HT-29 (cell line): Measurements from ENCODE around the gene TRIM47. TPM values are rescaled to one million over a fixed set of nuclear protein-coding genes. Genes with fewer than 3 reads are reported as not detected.

ENCODE experiments used
- DNase-seq: peaks from one replicate; pipeline ENCODE4 v3.0.0-alpha.2; 2015; ENCODE audit warnings: low spot score
- total RNA-seq: library from RNA; depleted of rRNA; stranded (reverse); fragments of >200 nt; shearing (Covaris generic); gene quantifications from 2 replicates; pipeline ENCODE4 v1.2.3, GENCODE V29; 2014

The TRIM47 gene
- total RNA-seq, 1 experiment from 2014 or later = 69.5 TPM

DNA sequence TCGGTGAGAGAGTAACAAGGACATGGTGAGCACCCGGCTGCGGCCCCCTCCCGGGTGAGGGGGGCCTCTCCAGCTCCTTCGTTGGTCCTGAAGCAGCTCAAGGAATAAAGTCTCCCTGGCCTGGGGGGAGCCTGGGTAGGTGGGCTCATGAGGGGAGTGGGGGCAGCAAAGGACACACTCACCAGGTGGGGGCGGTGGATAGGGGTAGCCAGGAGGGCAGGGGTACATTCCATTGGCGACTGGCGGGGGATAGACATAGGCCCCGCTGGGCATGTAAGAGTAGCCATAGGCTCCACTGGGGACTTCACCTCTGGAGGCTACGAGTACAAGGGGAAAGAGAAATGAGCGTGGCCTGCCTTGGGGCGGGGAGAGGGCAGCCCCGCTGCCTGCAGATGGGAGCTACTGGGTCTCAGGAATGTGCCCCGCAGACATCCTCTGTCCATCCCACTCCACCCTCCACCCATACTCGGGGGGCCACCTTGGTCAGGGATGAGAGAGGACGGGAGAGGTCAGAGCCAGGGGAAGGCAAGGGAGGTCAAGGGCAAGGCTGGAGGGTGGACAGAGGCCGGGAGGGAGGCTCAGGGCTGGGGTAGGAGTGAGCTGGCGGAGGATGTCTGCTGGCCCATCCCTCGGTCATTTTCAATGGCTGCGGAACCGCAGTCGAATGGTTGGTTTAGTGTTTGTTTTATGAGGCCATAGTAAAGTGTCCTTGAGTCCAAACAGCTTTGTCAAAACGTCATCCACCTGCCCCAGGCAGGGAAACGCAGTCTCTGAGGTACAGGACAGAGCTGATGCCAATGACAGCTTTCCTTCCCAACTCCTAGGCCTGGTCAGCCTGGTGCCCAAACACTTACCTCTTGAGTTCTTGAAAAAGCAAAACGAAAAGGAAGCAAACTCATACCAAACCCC is 30.5 kb downstream of the TRIM47 start:
- peak; percentile 27 for DNase-seq

DNA sequence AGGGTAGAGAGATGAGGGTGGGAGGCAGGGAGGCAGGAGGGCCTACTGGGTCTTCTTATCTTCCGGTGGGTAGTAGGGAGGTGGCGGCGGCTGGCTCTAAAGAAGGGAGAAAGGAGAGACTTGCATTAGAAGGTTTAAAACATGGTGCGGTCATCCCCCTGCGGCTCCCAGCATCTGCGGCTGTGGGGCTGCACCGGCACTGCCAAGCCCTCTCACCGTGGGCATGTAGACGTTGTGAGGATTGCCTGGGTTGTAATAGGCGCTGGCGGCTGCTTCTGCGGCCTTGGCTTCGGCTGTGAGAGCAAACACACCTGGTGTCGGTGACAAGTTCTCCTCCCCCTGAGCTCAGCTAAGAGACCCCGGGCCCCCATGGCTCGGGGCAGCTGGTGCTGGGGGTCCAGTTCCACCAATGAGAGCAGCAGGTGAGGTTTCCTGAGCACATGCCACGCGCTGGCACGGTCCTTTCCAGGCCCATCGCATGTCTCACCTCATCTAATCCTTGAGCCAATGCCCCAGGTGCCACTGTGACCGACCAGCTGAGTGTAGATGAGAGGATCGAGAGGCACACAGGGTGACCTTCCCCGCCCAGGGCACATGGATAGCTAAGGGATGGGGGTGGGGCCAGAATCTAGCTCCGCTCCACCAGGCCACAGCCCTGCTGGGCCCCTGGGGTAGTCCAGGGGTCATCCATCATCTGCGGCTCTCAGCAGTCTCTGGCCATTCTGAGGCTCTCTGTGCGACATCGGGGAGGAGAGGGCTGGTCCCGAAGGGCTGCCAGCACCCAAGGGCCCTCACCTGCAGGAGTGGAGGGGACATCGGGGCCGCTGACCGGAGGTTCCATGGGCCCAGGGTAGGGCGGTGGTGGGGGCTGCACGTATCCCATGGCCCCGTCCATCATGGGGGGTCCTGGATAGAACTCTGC is 31.4 kb downstream of the TRIM47 start:
- DNase-seq = peak; percentile 82

DNA sequence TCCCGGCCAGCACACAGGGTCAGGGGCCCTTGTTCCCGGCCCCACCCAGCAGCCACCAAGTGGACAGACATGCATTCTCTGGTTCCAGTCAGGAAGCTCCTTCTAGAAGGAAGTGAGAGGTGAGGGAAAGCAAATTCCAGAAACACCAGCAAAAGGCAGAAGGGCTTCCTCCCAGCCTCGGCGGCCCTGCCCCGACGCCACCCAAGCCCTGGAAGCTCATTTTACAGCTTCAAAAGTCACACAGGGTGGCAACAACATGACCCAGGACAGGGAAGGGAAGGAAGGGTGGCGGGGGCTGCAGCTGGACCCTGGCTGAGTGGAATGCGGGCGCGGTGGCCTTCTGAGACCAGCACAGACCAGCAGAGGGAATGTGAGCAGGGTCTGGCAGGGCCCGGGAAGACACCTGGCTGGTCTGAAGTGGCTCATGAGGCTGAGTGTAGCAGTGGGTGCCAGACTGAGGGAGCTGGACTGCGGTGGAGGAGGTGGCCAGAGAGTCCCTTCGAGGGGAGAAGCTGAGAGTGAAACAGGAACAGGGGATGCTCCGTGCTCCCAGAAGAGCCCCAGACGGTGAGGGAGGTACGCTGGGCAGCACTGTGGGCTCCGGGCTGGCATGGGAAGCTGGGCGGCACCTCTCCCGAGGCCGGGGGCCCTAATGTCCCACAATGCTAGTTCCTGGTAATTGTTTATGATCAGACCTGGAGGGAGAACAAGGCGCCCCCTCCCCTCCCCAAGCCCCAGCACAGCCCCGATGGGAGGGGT is 32.3 kb downstream of the TRIM47 start:
- peak; percentile 87 for DNase-seq

DNA sequence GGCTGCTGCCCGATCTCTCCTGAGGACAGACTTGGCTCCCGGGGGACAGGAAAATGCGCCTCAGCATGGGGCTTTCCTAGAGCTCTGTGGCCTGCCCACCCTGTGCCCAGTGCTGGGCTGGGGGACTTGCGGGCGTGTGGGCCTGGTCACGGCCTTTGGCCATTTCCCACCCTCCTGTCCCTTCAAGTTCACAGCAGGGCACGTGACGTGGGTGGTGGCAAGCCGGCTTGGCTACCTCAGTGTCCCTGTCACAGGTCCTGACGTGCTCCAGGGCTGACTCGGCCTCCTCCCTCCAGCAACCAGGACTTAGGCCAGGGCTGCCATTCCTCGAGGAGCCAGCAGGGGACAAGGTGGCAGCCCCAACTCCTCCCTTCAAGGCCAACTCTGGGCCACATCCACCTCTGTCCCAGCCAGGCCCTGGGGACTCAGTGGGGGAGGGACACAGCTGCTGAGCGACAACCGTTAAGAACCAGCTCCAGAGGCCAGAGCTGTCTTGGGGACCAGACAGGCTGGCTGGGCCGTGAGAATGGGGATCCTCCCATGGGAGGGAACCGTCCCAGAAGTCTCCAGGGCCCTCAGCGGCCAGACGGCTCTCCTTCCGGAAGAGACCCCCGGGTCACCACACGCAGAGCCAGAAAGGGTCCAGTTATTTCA is 33.2 kb downstream of the TRIM47 start:
- peak; percentile 98 for DNase-seq

DNA sequence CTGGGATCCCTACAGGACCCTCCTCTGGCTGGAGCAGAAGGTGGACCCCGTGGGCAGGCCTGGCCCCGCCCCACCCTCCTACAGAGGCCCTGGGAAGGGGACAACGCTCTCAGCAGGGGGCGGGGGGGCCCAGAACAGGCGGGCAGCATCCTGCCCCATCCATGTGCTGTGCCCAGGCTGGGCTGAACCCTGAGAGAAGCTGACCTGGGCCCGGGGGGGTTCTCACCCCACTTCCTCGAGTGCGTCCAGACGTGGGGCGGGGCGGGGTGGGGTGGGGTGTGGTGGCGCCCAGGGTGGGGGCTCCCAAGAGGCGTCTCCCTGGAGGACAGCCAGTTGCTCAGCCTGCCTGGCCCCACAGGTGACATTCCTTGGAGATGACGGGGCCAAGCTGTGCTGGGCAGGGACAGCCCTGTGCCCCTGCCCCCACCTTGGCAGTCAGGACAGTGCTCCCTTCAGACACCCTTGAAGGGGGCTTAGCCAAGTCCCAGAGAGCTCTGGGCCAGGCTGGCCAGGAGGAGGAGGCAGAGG is 33.8 kb downstream of the TRIM47 start:
- DNase-seq = peak; percentile 95

DNA sequence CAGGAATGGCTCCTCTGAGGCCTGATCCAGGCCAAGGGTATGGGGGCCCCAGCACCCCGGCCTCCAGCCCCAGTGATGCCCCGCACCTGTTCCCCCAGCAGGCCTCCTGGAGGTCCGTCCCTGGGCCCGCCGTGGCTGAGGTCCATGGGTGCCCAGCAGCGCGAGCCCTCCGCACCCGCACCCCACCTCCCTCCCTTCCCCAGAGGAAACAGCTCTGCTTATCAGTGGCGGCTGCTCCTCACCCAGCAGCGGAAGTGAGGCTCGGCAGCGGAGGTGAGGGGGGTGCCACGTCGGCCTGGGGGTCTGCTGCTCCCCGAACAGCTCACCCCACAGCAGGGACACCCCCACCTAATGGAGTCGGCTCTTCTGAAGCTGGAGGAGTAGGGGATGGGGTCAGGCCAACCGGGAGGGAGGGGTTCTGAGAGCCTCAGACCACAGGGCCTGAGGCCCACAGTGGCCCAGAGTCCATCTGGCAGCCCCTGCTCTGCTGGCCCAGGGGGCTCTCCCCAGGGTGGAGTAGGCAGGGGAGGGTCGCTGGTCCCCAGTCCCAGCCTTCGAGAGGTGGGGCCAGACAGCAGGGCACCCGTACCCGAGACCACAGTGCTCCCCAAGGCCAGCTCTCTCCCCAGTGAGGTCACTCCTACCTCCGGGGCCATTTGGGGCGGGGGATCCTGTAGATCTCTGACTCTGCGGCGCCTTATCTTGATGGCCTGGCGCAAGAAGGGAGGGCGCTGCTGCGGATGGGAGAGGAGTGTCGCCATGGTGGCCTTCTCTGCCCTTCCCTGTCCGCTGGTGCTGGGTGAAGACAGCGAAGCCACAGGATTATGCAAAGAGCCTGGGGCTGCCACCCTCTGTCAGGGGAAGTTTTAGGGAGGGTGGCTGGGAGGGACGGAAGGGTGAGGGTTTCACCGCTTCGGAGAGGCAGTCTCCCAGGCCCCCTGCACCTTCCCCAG is 34.5 kb downstream of the TRIM47 start, which contains the start of gene UNC13D:
UNC13D (minus strand) TSS at position 828 of the 953 bp plus-strand sequence; CDS start at position 761, 67 bp downstream.
- peak; percentile 50 for DNase-seq

DNA sequence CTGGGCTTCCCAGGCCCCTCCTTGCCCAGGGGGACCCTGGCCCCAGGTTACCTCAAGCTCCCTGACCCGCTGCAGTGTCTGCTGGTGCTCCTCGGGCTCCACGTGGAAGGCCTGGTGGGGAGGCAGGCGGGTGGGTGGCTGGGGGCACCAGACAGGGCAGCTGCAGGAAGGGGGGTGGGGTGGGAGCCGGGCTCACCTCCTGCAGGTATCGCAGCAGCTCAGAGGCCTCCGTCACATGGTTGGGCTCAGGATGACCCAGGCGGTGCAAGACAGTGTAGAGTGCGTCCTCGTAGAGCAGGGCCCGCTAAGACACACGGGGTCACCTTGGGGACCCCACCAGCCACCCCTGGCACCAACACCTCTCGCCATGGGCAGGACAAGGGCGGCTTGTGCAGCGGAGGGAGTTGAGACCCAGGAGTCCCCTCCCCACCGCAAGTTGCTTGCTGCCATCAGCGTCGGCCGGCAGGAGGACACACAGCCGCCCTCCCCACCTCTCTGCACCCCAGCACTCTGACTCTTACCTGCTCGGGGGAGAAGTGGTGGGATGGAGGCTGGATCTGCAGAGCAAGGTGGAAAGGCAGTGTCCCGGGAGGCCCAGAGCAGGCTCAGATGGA is 35.3 kb downstream of the TRIM47 start:
- DNase-seq = no peak

DNA sequence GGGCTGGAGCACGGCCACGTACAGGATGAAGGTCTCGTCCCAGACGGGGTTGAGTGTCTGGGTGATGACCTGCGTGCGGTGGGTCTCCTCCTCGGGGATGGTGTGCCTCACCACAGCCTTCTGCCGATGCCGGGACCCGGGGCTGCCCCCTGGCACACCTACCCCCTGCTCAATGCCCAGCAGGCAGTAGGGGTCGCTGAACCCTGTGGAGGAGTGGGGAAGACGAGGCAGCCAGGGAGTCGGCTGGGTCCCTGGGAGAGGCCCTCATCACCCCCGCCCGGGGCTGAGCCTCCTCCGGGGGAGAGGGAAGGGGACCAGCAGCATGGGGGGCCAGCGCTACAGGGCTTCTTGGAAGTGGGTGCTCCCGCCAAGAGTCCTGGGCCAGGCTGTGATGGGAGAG is 36.0 kb downstream of the TRIM47 start:
- no peak for DNase-seq

DNA sequence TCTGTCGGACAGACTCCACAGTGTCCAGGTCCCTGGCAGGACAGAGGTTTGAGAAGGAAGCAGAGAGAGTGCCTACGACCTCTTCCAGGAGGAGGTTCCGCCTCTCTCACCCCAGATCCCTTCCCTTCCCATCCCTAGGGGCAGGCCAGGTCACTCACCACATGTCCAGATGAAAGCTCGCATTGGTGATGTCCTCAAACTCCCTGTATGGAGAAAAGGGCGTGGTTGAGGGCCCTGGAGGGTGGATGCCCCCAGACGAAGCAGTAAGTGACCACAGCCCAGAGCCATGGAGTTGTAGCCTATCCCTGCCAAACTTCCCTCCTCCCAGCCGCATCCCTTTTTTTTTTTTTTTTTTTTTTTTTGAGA is 37.6 kb downstream of the TRIM47 start:
- DNase-seq = no peak

DNA sequence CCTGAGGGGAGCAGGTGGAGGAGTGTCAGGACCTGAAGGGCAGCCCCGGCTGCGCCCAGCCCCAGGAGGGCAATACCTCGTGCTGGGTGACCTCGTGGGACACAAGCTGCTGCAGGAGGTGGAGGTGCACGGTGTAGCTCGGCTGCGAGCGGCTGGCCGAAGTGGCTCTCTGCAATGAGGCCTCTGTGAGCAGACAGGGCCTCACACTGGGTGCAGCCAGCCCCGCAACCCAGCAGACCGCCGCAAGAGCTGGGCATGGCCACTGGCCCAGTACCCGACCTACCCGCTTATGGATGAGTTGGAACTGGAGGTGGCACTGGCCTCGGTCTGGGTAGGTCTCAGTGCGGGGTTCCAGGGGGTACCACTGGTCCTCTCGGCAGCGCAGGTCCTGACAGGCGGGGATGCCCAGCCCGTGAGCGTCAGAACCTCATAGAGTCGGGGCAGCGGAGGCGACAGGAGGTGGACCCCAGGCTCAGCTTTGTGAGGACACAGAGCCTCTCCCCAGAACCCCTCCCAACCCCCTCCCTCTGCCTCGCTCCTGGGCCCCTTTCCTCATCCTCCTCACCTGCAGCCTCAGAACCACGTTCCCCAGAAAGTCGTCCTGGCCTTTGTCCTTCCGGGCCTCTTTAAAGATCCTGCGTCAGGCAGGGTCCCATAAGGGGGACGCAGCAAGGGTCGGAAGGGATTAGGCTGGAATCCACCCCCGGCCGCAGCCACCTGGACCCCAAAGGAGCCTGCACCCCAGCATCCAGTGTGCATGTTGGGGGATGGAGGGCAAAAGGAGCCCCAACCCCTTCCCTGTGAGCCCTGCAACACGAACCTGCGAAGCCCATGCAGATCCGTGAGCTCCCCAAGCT is 38.2 kb downstream of the TRIM47 start:
- no peak for DNase-seq

DNA sequence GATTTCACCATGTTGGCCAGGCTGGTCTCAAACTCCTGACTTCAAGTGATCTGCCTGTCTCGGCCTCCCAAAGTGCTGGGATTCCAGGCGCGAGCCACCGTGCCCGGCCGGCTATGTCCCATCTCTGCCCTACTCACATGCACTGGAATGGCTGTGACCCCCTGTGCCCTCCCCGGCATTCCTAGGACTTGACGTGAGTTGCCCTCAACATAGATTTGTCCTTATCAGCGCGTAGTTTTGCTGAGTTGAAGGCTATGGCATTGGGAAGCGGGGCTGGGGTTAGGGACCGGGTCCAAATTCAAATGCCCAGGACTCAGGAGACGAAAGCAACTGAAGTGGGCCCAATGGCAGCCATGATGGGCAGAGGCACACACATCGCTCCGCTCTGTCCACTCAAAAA is 40.0 kb downstream of the TRIM47 start:
- DNase-seq = no peak

DNA sequence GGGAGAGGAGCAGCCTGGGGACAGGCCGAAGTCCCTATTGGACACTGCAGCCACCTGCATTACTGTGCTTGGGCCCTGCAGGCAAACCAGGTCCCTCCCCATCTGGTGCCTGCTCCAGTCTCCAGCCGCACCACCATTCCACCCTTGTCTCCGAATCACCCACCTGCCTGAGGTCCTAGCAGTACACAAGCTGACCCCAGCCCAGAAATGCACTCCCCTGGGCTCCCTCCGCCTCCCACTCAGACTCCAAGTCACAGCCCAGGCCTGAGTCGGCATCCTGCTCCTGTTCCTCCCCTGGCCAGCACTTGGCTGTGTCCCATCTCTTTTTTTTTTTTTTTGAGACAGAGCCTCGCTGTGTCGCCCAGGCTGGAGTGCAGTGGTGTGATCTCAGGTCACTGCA is 40.5 kb downstream of the TRIM47 start:
- DNase-seq = no peak

DNA sequence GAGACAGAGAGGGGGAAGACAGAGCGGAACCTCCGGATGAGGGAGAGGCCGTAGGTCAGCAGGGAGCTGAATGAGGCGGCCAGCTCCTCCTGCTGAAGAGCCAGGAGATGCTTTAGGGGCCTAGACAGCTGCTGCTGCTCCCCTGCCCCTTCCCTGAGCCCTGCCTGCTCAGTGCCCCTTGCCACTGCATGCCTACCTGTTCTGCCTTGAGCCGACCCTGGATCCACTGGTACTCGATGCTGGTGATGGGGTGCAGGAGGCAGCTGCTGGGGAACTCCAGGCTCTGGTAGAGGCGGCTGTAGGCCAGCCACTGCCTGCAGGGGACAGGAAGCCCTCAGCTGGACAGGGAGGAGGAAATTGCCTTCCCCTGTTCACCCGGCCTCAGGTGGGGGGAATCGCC is 41.8 kb downstream of the TRIM47 start:
- no peak for DNase-seq

DNA sequence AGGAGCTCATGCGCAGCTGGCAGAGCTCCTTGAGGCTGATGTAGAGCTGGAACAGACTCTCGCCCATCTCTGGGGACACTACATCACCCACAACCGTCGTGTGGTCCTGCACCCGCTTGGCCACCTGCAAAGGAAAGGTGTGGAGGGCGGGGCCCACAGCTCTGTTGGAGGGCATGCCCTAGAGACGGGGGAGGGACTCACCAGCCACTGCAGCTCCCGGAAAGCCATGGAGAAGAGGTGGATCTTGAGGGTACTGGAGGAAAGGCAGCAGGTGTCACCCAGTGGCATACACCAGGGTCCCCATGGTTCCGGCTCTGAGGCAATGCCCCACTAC is 42.8 kb downstream of the TRIM47 start:
- DNase-seq = no peak

DNA sequence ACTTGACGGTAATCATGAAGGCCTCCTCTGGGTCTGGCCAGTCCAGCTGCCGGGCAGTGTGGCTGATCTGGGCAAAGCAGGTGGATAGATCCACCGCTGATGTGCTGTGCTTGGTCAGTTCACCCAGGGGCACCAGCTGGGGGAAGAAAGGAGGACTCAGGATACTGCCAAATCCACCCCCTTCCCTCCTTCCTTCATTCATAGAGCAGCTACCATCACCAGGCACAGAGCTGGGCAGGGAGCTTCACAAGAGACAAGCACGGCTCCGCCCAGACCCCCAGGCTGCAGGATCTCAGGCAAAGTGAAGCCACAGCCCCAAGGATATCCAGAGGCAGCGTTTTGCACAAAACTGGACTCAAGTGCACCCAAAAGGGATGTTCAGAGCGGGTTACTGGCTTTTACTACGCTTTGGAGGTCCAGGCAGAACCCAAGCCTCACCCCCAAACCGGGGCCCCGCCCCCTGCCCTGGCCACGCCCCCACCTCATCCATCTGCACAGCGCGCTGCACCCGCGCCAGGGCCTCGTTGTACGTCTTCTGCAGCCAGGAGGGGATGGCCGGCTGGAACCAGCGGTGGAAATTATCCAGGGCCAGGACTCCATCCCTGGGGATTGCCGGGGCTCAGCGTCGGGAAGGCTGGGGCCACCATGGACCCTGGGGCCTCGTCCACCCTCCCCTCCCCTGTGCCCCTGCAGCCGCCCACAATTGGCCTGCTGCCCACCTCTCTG is 43.3 kb downstream of the TRIM47 start:
- no peak for DNase-seq

DNA sequence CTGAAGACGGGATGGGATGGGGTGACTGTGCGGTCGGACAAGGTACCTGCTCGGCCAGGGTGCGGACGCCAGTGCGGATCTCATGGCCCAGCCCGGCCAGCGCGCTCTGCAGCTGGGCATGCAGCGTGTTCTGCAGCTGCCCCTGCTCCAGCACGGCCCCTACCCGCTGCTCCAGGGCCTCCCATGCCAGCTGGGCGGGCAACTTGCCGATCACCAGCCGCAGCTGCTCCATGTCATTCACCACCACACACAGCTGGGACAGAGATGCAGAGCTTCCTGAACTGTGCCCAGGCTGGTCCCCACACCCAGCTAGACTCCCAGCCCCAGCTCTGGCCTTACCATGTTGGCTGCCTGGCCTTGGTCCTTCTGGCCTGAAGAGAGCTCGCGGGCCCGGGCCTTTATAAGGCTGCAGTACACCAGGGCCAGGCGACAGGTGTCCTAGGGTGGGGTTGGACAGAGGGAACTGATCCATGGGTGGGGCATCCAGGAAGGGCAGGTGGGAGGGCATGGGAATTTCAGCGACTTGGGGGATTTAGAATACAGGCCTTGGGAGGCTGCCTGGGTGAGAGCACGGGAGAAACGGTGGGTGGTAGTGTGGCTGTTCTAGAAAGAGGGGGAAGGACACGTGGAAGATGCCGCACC is 44.0 kb downstream of the TRIM47 start:
- no peak for DNase-seq
